Left colon (tissue), 2 donors: ENCODE measurements around the gene SDCCAG8. TPM values are rescaled to one million over a fixed set of nuclear protein-coding genes. Genes with fewer than 3 reads are reported as not detected.
"Not testable (repeated sequence)": the region's sequence is repeated elsewhere in the genome, so short reads cannot be mapped to it uniquely, and the experiment has no call there.

Source experiments
- ATAC-seq: fragments of 200-7000 bp; cut with Tn5 transposase; one replicate; pipeline ENCODE4 v1.9.1; 2020; ENCODE audit warnings: mild to moderate bottlenecking, moderate library complexity
- DNase-seq, 2 donors: peaks; one replicate each; pipeline ENCODE4 v3.0.0-alpha.2; 2020
- intact Hi-C, 2 donors: fragments of 100-400 bp; cut with DNase I in 1 of 2; cut with micrococcal nuclease in 1 of 2; formaldehyde crosslinking; loops; one replicate each; pipeline versions ENCODE4 v1.11.2 to v1.14.0; 2022; cut with DNase I, micrococcal nuclease
- long read RNA-seq: library from polyadenylated mRNA; unstranded; transcript quantifications from one replicate; pipeline ENCODE4 v2.0.0, GENCODE V29; 2021
- total RNA-seq, 2 donors: library from RNA; stranded (reverse); fragmentation: NEBNext Ultra II Directional; extraction: Animal tissue kit (Norgen Biotek cat#: 25700); gene quantifications; one replicate each; pipeline ENCODE4 v1.2.1, GENCODE V29; 2021
- donor health status: DM: no; HTN: no; CAD: no.
- donor health status: DM: yes; HTN: yes; CAD: no.

SDCCAG8 gene
- total RNA-seq, result 10 to 100 TPM; 21.9 to 28.7 TPM
- long read RNA-seq, partial matches to known transcripts, result 2 of 18 reads
- long read RNA-seq, other reads (novel, unspliced or antisense), result 13 of 18 reads

DNA sequence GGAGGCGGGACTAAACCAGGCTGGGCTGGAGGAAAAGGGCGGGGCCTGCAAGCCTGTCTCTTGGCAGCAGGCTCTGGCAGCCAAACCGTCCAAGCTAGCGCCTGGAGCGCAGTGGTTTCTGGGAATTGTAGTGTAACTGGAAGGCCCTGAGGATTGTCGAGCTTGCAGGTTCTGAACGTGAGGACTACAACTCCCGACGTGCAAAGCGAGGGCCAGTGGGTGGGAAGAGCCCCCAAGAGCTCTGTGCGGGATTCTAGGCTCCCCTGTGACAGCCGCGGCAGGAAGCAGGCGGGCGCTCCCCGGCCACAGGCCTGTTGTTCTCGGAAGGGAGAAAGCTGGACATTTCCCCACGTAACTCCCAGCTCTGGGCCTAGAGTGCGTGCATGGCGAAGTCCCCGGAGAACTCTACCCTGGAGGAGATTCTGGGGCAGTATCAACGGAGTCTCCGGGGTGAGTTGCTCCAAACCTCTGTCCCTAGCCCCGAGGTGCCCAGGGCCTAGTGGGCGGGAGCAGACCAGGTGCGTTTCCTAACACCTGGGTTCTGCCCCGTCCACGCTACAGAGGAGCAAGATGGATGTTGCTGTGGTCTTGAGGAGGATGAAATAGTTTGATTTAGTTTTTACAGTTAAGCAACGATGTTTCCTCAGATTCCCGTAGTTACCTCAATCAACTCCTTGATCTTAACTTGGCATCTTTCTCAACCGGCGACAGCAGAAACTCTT lies at the start of gene SDCCAG8:
TSS of gene SDCCAG8 (plus strand) at position 251 of the 722 bp plus-strand sequence. CDS start at position 384, 133 bp downstream.
- intact Hi-C loops, result no loop called here
- ATAC-seq (peak; percentile 89), DNase-seq (peak; percentile 97 to 99)

DNA sequence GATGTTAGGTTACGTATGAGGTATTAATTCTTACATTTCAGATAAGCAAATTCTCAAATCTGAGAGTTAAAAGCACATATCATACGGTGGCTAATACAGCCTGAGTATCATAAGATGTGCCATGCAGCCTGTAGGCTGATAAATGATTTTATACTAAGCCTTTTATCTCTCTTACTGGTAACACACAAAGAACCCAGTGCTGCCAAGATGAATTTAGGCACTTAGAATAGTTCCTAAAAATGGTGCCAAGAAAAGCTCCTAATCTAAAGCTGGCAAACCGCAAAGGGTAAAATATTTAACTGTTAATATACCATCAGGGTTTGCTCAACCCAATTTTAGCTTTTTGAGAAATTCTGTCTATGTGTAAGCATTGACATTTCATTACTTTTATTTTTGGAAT lies 43.9 kb upstream of the SDCCAG8 start:
- intact Hi-C loops, DNase-seq, ATAC-seq: not testable (repeated sequence)

DNA sequence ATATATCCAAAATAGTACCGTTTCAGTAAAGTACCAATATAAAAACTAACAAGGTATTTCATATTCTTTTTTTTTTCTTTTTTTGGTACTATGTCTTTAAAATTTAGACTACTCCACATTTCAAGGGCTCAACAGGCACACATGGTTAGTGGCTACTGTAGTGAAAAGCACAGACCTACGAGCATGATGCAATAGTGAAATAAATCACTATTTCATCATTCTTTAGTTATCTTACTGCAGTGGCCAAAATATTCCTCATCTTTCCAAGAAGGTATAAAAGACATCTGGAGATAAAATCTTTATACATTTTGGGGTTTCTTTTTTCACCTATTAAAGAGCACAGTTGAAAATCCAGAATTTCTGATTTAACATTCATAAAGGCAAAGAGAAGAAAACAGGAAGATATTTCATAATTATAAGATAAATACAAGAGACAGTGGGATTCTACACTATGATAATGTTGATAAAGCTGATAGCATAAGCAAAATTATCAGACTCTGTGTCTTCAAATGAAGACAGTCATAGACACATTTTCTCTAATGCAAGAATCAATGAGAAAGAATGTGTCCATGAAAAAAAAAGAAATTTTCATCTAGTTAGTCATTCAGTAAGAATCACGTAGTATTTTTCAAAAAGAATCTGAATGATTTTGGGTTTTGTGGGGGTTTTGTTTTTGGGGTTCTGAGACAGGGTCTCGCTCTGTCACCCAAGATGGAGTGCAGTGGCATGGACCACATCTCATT lies 42.6 kb upstream of the SDCCAG8 start:
- DNase-seq (no peak), ATAC-seq (no peak)
- intact Hi-C loops, result no loop called here

DNA sequence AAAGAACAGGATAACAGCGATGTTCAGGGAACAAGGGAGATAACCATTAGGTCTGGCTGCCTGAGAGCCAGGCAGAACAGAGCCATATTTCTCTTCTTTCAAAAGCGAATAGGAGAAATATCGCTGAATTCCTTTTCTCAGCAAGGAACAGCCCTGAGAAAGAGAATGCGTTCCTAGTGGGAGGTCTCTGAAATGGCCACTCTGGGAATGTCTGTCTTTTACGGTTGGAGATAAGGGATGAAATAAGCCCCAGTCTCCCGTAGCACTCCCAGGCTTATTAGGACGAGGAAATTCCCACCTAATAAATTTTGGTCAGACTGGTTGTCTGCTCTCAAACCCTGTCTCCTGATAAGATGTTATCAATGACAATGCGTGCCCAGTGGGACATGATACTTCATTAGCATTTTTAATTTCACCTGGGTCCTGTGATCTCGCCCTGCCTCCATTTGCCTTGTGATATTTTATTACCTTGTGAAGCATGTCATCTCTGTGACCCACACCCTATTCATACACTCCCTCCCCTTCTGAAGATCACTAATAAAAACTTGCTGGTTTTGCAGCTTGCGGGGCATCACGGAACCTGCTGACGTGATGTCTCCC lies 40.5 kb upstream of the SDCCAG8 start:
- DNase-seq, intact Hi-C loops, ATAC-seq: not testable (repeated sequence)

DNA sequence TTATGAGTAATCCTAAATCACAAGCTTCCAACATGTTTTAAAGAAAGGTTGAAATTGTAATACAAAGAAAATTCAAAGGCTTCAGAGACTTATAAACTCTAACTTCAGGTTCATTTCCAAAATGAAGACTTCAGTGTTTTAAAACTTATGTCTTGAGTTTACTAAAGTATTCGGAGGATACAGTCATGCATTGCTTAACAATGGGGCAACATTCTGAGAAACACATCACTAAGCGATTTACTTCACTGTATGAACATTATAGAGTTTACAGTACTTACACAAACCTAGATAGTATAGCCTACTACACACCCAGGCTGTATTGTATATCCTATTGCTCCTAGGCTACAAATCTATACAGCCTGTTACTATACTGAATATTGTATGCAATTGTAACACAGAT lies 39.1 kb upstream of the SDCCAG8 start:
- intact Hi-C loops, result no loop called here
- ATAC-seq (no peak), DNase-seq (no peak)

DNA sequence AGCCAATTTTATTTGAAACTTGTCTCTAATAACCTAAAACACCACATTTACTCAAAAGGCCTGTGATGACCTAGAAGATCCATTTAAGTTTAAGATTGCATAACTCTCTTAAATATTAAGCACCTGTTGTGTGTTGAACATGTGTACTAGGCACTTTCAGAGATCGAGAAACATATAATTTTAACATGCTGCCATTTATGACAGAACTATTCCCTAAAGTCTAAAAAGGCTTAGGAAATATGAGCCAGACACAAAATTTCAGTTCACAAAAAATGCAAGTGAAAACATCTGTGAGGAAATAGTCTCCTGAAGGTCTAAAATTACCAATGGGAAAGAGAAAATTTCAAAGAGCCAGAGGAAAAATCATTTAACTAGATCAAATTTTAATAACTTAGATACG lies 38.5 kb upstream of the SDCCAG8 start:
- ATAC-seq (no peak), DNase-seq (no peak)
- intact Hi-C loops, result no loop called here

DNA sequence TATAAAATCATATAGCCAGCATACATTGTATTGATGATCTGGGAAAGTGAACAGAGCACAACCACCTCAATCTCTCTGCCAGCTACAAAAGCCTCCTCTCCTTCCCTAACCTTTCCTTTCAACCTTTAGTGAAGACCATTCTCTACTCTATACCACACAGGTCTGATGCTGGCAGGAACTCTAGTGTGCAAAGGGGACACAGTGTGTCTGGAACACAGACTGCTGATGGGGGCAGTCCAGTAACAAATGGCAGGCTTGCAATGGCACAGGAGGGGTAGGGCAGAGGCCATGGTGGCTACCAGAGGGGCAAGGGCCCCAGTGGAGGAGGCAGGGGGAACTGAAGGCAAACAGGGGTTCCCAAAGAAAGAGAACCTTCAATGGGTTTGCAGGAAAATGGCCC lies 37.8 kb upstream of the SDCCAG8 start:
- intact Hi-C loops, result no loop called here
- no peak for ATAC-seq
- DNase-seq, result no peak

DNA sequence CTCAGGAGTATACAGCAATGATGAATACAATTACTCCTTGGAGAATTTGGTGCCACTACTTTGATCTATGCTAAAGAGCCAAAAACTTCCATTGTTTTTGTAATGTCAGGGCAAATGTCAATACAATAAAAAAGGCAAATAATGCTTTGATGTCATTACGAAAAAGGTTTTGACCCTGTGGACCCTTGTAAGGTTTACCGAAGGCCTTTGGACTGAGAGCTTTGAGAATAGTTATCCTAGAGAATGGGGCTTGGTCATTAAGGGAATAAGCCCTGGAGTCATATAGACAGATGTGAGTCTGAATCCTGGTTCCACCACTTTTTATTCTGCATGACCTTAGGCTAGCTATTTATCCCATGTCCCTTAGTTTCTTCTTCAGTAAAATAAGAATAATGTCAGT lies 28.2 kb upstream of the SDCCAG8 start:
- no peak for ATAC-seq
- intact Hi-C loops, result no loop called here
- no peak for DNase-seq

DNA sequence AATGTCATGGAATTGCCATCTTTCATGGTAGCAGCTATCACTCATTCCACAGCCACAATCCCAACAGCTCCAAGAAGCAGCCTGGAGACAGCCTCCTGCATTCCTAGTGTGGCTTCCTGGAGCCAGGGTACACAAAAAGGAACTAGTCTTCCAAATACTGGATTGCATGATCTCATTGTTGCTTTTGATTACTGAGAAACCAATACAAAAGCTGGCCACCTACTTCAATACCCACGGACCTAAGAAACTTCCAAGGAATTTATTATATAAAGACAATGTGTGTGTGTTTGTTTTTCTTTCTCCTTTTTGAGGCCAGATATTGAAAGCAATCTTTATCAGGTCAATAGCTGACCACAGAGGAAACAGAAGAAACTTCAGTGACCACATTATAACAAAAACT lies 26.3 kb upstream of the SDCCAG8 start:
- DNase-seq (no peak), ATAC-seq (no peak)
- intact Hi-C loops, result no loop called here

DNA sequence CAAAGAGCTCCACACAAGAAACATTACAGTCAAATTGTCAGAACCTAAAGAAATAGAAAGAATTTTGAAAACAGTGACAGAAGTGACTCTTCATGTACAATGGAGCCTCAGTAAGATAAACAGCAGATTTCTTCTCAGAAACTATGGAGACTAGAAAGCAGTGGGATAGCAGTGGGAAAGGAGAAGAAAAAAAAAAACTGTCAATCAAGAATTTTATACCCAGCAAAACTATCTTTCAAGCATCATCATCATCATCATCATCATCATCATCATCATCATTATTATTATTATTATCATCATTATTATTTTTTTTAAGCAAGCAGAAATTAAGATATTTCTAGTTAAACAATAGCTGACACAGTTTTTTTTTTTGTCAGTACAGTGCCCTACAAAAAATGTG lies 24.9 kb upstream of the SDCCAG8 start:
- intact Hi-C loops, result no loop called here
- no peak for DNase-seq
- no peak for ATAC-seq

DNA sequence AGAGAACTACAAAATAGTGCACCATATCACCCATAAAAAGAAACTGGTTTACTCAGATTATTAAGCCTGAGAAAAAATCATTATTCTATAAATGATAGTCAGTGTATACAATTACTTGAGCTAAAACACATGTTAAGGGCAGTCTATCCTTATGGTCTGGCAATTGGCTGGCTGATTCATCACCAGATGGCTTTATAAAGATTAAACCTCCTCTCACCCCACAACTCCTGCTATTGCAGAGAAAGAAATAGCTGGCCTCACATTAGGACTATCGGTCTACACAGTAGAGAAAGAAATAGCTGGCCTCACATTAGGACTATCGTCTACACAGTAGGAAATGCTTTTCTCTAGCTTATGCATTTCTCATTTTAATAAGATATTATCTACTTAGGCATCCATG lies 21.9 kb upstream of the SDCCAG8 start:
- ATAC-seq (no peak), DNase-seq (no peak)
- intact Hi-C loops, result no loop called here

DNA sequence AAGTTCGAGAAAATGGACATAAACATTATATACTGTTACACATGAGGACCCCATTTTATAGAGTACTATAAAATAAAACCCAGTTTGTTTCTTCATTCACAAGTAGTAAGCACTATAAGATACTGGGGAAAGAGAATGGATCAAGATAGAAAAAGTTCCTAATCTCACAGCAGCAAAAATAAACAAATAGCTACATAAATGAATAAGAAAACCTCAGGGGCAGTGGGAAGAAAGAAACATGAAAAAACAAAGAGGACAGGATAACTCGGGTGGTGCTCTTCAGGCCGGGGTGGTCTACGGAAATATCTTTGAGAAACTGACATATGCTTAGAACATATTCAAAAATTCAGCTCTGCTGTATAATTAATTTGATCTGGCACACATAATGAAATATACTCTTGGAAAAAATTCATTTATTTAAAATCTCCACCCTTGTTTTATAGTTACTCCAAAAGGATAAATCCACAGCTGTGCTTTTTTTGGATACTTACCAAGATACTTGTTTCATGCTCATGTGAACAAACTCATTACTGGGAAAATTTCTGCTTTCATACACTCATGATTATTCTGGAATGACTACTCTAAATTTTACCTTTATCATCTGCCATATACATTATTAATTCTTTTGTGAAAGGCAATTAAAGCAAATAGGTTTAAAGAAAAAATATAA lies 20.7 kb upstream of the SDCCAG8 start:
- ATAC-seq (no peak), DNase-seq (no peak)
- intact Hi-C loops, result no loop called here

DNA sequence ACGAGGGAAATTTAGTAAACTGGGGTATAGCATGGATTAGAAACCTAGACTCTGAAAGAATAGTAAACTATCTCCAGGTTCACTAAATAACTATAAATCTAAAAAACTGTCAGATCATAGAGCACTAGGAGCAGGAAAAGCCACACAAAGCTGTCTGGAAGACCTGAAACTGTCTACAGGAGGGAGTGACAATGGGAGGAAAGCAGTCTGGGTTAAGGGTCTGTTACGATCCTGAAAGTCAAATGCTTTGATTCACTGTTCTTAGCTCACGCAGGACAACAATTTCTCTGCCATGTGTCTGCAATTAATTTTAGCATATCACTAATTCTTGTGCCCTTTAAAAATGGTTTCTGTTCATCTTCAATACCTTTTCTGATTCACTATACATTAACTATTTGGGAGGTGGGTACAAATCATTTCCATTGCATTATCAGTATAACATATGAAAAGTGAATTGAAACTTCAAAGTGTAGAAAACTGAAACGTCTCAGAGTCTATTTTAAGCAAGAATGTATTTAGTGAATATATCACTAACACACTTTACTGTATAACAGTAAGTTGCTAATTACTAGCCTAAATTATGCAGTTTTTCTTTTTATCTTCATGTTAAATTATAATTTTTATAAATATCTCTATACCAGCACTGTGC lies 19.1 kb upstream of the SDCCAG8 start:
- ATAC-seq (no peak), DNase-seq (no peak)
- intact Hi-C loops, result no loop called here

DNA sequence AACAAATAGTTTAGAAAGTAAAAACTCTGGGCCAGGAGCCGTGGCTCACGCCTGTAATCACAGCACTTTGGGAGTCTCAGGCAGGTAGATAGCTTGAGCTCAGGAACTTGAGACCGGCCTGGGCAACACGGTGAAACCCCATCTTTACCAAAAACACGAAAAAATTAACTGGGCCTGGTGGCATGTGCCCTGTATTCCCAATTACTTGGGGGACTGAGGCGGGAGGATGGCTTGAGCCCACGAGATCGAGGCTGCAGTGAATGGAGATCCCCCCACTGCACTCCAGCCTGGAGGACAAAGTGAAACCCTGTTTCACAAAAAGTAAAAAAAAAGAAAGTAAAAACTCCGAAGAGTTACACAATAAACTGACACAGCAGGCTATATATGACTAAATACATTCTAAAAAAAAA lies 11.4 kb upstream of the SDCCAG8 start:
- intact Hi-C loops, result no loop called here
- DNase-seq (no peak), ATAC-seq (no peak)

DNA sequence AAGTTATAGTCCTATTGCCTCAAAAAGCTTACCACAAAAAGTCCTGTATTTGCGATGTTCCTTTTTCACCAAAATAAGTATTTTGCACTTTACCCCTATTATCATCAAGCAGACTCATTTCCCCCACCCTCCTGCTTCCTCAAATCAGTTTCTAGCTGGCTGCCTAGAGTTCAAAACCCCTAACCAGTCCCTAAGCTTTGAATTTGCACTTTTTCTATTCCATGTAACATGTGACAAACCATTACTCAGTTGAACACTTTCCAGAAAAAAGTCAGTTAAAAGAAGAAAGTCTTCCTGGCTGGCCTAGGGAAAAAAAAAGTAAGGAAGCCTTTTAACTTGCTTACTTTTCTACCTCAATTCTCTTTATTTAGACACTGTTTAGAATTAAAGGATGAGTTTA lies 8.9 kb upstream of the SDCCAG8 start:
- intact Hi-C loops, result no loop called here
- ATAC-seq, result no peak
- DNase-seq, result no peak

DNA sequence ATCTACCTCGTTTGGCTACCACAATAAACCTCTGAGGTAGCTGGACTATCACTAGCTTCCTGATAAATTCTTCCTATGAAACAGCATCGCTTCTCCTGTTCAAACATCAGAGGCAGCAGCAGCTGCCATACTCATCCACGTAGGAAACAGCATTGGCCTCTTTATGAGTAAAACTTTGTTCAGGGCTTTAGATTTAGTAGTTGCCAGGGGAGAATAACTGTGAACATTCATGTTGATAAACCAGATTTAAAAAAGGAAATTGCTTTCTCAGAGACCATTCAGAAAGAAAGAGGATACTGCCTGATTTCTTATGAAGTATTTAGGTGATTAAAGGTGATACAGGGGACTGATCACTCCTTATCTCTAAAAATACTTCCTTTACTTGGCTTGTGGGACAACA lies 7.9 kb upstream of the SDCCAG8 start:
- intact Hi-C loops, result no loop called here
- no peak for DNase-seq
- no peak for ATAC-seq

DNA sequence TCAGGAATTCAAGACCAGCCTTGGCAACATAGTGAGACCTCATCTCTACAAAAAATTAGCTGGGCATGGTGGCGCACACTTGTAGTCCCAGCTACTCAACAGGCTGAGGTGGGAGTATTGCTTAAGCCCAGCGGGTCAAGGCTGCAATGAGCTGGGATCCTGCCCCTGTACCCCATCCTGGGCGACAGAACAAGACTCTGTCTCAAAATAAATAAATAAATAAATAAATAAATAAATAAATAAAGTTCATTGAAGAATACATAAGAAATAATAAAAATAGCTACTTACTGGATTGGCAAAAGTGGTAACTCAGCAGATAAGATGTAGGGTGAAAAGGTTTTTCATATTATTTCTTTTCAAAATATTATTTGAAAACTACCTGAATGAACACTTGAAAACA lies 6.6 kb upstream of the SDCCAG8 start:
- ATAC-seq, result no peak
- no peak for DNase-seq
- intact Hi-C loops, result no loop called here

DNA sequence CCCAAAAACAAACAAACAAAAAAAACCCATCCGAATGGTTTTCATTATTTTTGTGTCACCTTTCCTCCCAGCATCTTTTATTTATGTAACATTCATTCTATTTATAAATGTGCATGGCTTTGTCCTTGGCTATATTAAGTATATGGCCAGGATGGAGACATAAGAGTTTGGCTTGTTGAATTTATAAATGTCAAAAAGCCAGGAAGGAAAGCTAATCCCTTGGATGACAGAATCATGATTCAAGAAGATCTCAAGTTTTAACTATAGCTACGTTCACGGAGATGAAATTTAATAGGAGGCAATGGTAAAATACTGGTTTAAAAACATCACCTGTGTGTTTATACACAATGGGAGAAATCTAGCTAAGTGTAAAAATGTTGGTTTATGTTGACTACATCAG lies 5.7 kb upstream of the SDCCAG8 start:
- intact Hi-C loops, result no loop called here
- no peak for DNase-seq
- ATAC-seq, result no peak

DNA sequence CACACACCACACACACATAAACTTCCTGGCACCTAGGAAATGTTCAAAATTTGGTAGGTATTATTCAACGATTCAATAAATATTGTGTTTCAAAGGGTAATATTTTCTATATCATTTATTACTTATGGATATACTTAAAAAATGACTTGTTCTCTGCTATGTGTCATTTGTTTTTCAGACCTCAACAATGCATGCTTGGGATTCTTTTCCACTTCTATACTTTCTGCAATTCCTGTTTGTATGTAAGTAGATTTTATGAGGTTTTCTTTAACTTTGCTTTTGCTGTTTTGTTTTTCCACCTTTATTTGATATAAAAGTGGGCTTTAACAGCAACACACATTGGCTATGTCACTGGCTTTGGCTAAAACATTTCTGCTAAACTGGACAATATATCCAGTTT lies 4.3 kb upstream of the SDCCAG8 start:
- ATAC-seq, result no peak
- no peak for DNase-seq
- intact Hi-C loops, result no loop called here
